ENCODE data around the gene RABEPK.
"Not testable (repeated sequence)": the region's sequence is repeated elsewhere in the genome, so short reads cannot be mapped to it uniquely, and the experiment has no call there.

RABEPK gene

GRCh38 chr9:125258832-125259534, 58.6 kb downstream of the RABEPK start:
- Histone ChIP-seq H3K4me2 (ENCODE audit: low read length) (no peak overlapping the region), H3K9me3 (replicated peaks; ENCODE audit: low read length) (no peaks in the 10 kb centered on the region), H3K27me3 (ENCODE audit: control insufficient read depth, insufficient read depth, low read length) (no peaks in the 10 kb centered on the region), H3K4me1 (ENCODE audit: control insufficient read depth, insufficient read depth, low read length) (peaks cover 11% of the 10 kb centered on the region), H3K9ac (ENCODE audit: low read depth, low read length) (no peak overlapping the region), H3K36me3 (ENCODE audit: insufficient read depth, low read length) (no peaks in the 10 kb centered on the region), H3K4me3 (ENCODE audit: low read length) (no peak overlapping the region)

- Histone ChIP-seq H3K4me2 (ENCODE audit: low read length) (no peak overlapping the region), H3K36me3 (ENCODE audit: insufficient read depth, low read length) (no peaks in the 10 kb centered on the region), H3K9ac (ENCODE audit: low read depth, low read length) (no peak overlapping the region), H3K27me3 (ENCODE audit: control insufficient read depth, insufficient read depth, low read length) (no peaks in the 10 kb centered on the region), H3K4me3 (ENCODE audit: low read length) (no peak overlapping the region), H3K9me3 (replicated peaks; ENCODE audit: low read length) (no peaks in the 10 kb centered on the region), H3K4me1 (ENCODE audit: control insufficient read depth, insufficient read depth, low read length) (peaks cover 11% of the 10 kb centered on the region)
Measured at GRCh38 chr9:125260561-125260960, 60.2 kb downstream of the RABEPK start.

- H3K4me2 ChIP-seq (ENCODE audit: low read length) = peak within 1 kb of the TSS; percentile 84
- no peaks in the 10 kb centered on the region for H3K9me3 ChIP-seq (replicated peaks; ENCODE audit: low read length)
- peak within 1 kb of the TSS; percentile 95 for H3K4me3 ChIP-seq (ENCODE audit: low read length)
- peaks cover 11% of the 10 kb centered on the region for H3K4me1 ChIP-seq (ENCODE audit: control insufficient read depth, insufficient read depth, low read length)
- H3K27me3 ChIP-seq (ENCODE audit: control insufficient read depth, insufficient read depth, low read length) = no peaks in the 10 kb centered on the region
- H3K36me3 ChIP-seq (ENCODE audit: insufficient read depth, low read length) = peaks cover 2% of the 10 kb centered on the region
- H3K9ac ChIP-seq (ENCODE audit: low read depth, low read length) = peak within 1 kb of the TSS; percentile 95
Measured at GRCh38 chr9:125261501-125262293, 61.4 kb downstream of the RABEPK start, which contains the start of gene GAPVD1. Gene GAPVD1 (plus strand): TSS chr9:125261826. CDS start chr9:125298922, 37,096 bp downstream.

- Histone ChIP-seq H3K4me3 (ENCODE audit: low read length) (peak overlapping the region; percentile 95), H3K36me3 (ENCODE audit: insufficient read depth, low read length) (peaks cover 3% of the 10 kb centered on the region), H3K9me3 (replicated peaks; ENCODE audit: low read length) (no peaks in the 10 kb centered on the region), H3K4me2 (ENCODE audit: low read length) (peak overlapping the region; percentile 84), H3K4me1 (ENCODE audit: control insufficient read depth, insufficient read depth, low read length) (peaks cover 11% of the 10 kb centered on the region), H3K9ac (ENCODE audit: low read depth, low read length) (peak overlapping the region; percentile 95), H3K27me3 (ENCODE audit: control insufficient read depth, insufficient read depth, low read length) (no peaks in the 10 kb centered on the region)
Measured at GRCh38 chr9:125262294-125262991, 62.1 kb downstream of the RABEPK start.

GRCh38 chr9:125264068-125264467, 63.7 kb downstream of the RABEPK start:
- Histone ChIP-seq H3K4me2 (ENCODE audit: low read length) (peak overlapping the region; percentile 22), H3K4me1 (ENCODE audit: control insufficient read depth, insufficient read depth, low read length) (peaks cover 11% of the 10 kb centered on the region)
- H3K4me3 ChIP-seq (ENCODE audit: low read length); H3K9ac ChIP-seq (ENCODE audit: low read depth, low read length); H3K36me3 ChIP-seq (ENCODE audit: insufficient read depth, low read length); H3K27me3 ChIP-seq (ENCODE audit: control insufficient read depth, insufficient read depth, low read length); H3K9me3 ChIP-seq (replicated peaks; ENCODE audit: low read length): not testable (repeated sequence)

- Histone ChIP-seq H3K27me3 (ENCODE audit: control insufficient read depth, insufficient read depth, low read length) (no peaks in the 10 kb centered on the region), H3K4me1 (ENCODE audit: control insufficient read depth, insufficient read depth, low read length) (peaks cover 1% of the 10 kb centered on the region), H3K36me3 (ENCODE audit: insufficient read depth, low read length) (peaks cover 3% of the 10 kb centered on the region), H3K4me2 (ENCODE audit: low read length) (no peak overlapping the region), H3K9me3 (replicated peaks; ENCODE audit: low read length) (no peaks in the 10 kb centered on the region), H3K9ac (ENCODE audit: low read depth, low read length) (no peak overlapping the region), H3K4me3 (ENCODE audit: low read length) (no peak overlapping the region)
Measured at GRCh38 chr9:125268394-125269013, 68.2 kb downstream of the RABEPK start.

- H3K4me3 ChIP-seq (ENCODE audit: low read length) = no peak overlapping the region
- H3K27me3 ChIP-seq (ENCODE audit: control insufficient read depth, insufficient read depth, low read length) = no peaks in the 10 kb centered on the region
- H3K36me3 ChIP-seq (ENCODE audit: insufficient read depth, low read length) = peaks cover 3% of the 10 kb centered on the region
- H3K9me3 ChIP-seq (replicated peaks; ENCODE audit: low read length) = no peaks in the 10 kb centered on the region
- H3K9ac ChIP-seq (ENCODE audit: low read depth, low read length) = no peak overlapping the region
- no peak overlapping the region for H3K4me2 ChIP-seq (ENCODE audit: low read length)
- H3K4me1 ChIP-seq (ENCODE audit: control insufficient read depth, insufficient read depth, low read length) = no peaks in the 10 kb centered on the region
Measured at GRCh38 chr9:125269014-125269397, 68.7 kb downstream of the RABEPK start.

- no peak overlapping the region for H3K9ac ChIP-seq (ENCODE audit: low read depth, low read length)
- no peaks in the 10 kb centered on the region for H3K27me3 ChIP-seq (ENCODE audit: control insufficient read depth, insufficient read depth, low read length)
- H3K9me3 ChIP-seq (replicated peaks; ENCODE audit: low read length) = no peaks in the 10 kb centered on the region
- H3K4me2 ChIP-seq (ENCODE audit: low read length) = no peak overlapping the region
- no peaks in the 10 kb centered on the region for H3K4me1 ChIP-seq (ENCODE audit: control insufficient read depth, insufficient read depth, low read length)
- no peak overlapping the region for H3K4me3 ChIP-seq (ENCODE audit: low read length)
- peaks cover 3% of the 10 kb centered on the region for H3K36me3 ChIP-seq (ENCODE audit: insufficient read depth, low read length)
Measured at GRCh38 chr9:125271081-125271480, 70.7 kb downstream of the RABEPK start.

- Histone ChIP-seq H3K4me2 (ENCODE audit: low read length) (no peak overlapping the region), H3K4me3 (ENCODE audit: low read length) (no peak overlapping the region)
Measured at GRCh38 chr9:125272697-125273096, 72.4 kb downstream of the RABEPK start.

GRCh38 chr9:125276771-125277170, 76.4 kb downstream of the RABEPK start:
- no peaks in the 10 kb centered on the region for H3K27me3 ChIP-seq (ENCODE audit: control insufficient read depth, insufficient read depth, low read length)
- no peak overlapping the region for H3K4me3 ChIP-seq (ENCODE audit: low read length)

More at GRCh38 chr9:125272697-125273096, 72.4 kb downstream of the RABEPK start:
- no peaks in the 10 kb centered on the region for H3K36me3 ChIP-seq (ENCODE audit: insufficient read depth, low read length)
- H3K4me1 ChIP-seq (ENCODE audit: control insufficient read depth, insufficient read depth, low read length) = no peaks in the 10 kb centered on the region
- H3K9me3 ChIP-seq (replicated peaks; ENCODE audit: low read length) = no peaks in the 10 kb centered on the region
- H3K9ac ChIP-seq (ENCODE audit: low read depth, low read length) = no peak overlapping the region
- no peaks in the 10 kb centered on the region for H3K27me3 ChIP-seq (ENCODE audit: control insufficient read depth, insufficient read depth, low read length)

GRCh38 chr9:125277411-125277810, 77.1 kb downstream of the RABEPK start:
- no peaks in the 10 kb centered on the region for H3K9me3 ChIP-seq (replicated peaks; ENCODE audit: low read length)
- no peak overlapping the region for H3K4me3 ChIP-seq (ENCODE audit: low read length)
- no peak overlapping the region for H3K4me2 ChIP-seq (ENCODE audit: low read length)

More at GRCh38 chr9:125276771-125277170, 76.4 kb downstream of the RABEPK start:
- H3K4me2 ChIP-seq (ENCODE audit: low read length) = no peak overlapping the region
- peaks cover 3% of the 10 kb centered on the region for H3K4me1 ChIP-seq (ENCODE audit: control insufficient read depth, insufficient read depth, low read length)
- peaks cover 4% of the 10 kb centered on the region for H3K36me3 ChIP-seq (ENCODE audit: insufficient read depth, low read length)
- no peak overlapping the region for H3K9ac ChIP-seq (ENCODE audit: low read depth, low read length)
- H3K9me3 ChIP-seq (replicated peaks; ENCODE audit: low read length) = no peaks in the 10 kb centered on the region

More at GRCh38 chr9:125277411-125277810, 77.1 kb downstream of the RABEPK start:
- Histone ChIP-seq H3K9ac (ENCODE audit: low read depth, low read length) (no peak overlapping the region), H3K4me1 (ENCODE audit: control insufficient read depth, insufficient read depth, low read length) (peaks cover 3% of the 10 kb centered on the region), H3K27me3 (ENCODE audit: control insufficient read depth, insufficient read depth, low read length) (no peaks in the 10 kb centered on the region), H3K36me3 (ENCODE audit: insufficient read depth, low read length) (peaks cover 4% of the 10 kb centered on the region)

Measured in skeletal muscle satellite cell (primary cell).